H1 (cell line): ENCODE measurements around the gene ROBO2. TPM values are rescaled to one million over a fixed set of nuclear protein-coding genes. Genes with fewer than 3 reads are reported as not detected.
A peak's percentile ranks its signal among the peaks of the same experiment; 100 is the strongest.

ENCODE experiments used
- ASH2L ChIP-seq: fragments of 200-600, 300-600 bp; sonication (generic); IDR thresholded peaks from one replicate; pipeline ENCODE4 v1.7.1; 2017; ENCODE audit warnings: low read length
- ATF2 ChIP-seq: IDR thresholded peaks from 2 replicates; pipeline ENCODE4 v1.6.1; 2012; ENCODE audit warnings: low read length, inconsistent platforms
- BACH1 ChIP-seq: IDR thresholded peaks from 2 replicates; pipeline ENCODE4 v1.6.1; 2012; ENCODE audit warnings: low read length, improper control_type of control experiment
- BCL11A ChIP-seq, 2 experiments: IDR thresholded peaks; one replicate each; pipeline ENCODE4 v1.6.1; 2011; ENCODE audit warnings: low read depth in 2 of 2, low read length in 2 of 2, mild to moderate bottlenecking in 2 of 2
- BRCA1 ChIP-seq: IDR thresholded peaks from 2 replicates; pipeline ENCODE4 v1.6.1; 2012; ENCODE audit warnings: low read depth, low read length, improper control_type of control experiment
- CBX8 ChIP-seq: fragments of 300-800, 300-1000 bp; sonication (generic); IDR thresholded peaks from 2 replicates; pipeline ENCODE4 v1.7.1; 2016; ENCODE audit warnings: low read depth, low read length, borderline replicate concordance
- CHD1 ChIP-seq: IDR thresholded peaks from 2 replicates; pipeline ENCODE4 v1.6.1; 2012; ENCODE audit warnings: low read depth, low read length, improper control_type of control experiment
- CHD2 ChIP-seq: IDR thresholded peaks from 2 replicates; pipeline ENCODE4 v1.6.1; 2012; ENCODE audit warnings: low read length, improper control_type of control experiment
- CREB1 ChIP-seq: IDR thresholded peaks from 2 replicates; pipeline ENCODE4 v1.6.1; 2012; ENCODE audit warnings: inconsistent platforms
- HDAC2 ChIP-seq, 2 experiments: fragments of 300-600 bp in 1 of 2; sonication (generic) in 1 of 2; IDR thresholded peaks; 2 replicates each; pipeline ENCODE4 v1.6.1; 2011 to 2012; ENCODE audit warnings: low read depth in 2 of 2, low read length in 2 of 2, mild to moderate bottlenecking in 2 of 2, moderate library complexity in 2 of 2, borderline replicate concordance in 1 of 2, inconsistent platforms in 1 of 2
- POLR2AphosphoS5 ChIP-seq: IDR thresholded peaks from 2 replicates; pipeline ENCODE4 v1.6.1; 2011; ENCODE audit warnings: low read depth, low read length
- POU5F1 ChIP-seq: IDR thresholded peaks from 2 replicates; pipeline ENCODE4 v1.6.1; 2011; ENCODE audit warnings: low read depth, mild to moderate bottlenecking, low read length, moderate library complexity
- RAD21 ChIP-seq, 2 experiments: IDR thresholded peaks in 1 of 2; conservative IDR thresholded peaks in 1 of 2; 2 replicates each; pipeline ENCODE4 v1.6.1; 2011; ENCODE audit warnings: low read depth in 2 of 2, low read length in 2 of 2, improper control_type of control experiment in 1 of 2, inconsistent platforms in 1 of 2, mild to moderate bottlenecking in 1 of 2, moderate library complexity in 1 of 2
- RXRA ChIP-seq: IDR thresholded peaks from 2 replicates; pipeline ENCODE4 v1.6.1; 2011; ENCODE audit warnings: low read depth, mild to moderate bottlenecking, low read length, moderate library complexity; ENCODE audit not compliant: insufficient read depth
- SP4 ChIP-seq: IDR thresholded peaks from 2 replicates; pipeline ENCODE4 v1.6.1; 2012; ENCODE audit warnings: low read length, inconsistent platforms
- TAF7 ChIP-seq: optimal IDR thresholded peaks from 2 replicates; pipeline ENCODE3; 2011; ENCODE audit warnings: low read depth, mild to moderate bottlenecking, inconsistent platforms, low read length, moderate library complexity, borderline replicate concordance
- TBP ChIP-seq: IDR thresholded peaks from 2 replicates; pipeline ENCODE4 v1.6.1; 2011; ENCODE audit warnings: low read depth, low read length, improper control_type of control experiment
- TEAD4 ChIP-seq: IDR thresholded peaks from 2 replicates; pipeline ENCODE4 v1.6.1; 2012; ENCODE audit warnings: low read depth, low read length, inconsistent platforms, mixed read lengths
- YY1 ChIP-seq: IDR thresholded peaks from 2 replicates; pipeline ENCODE4 v1.6.1; 2011; ENCODE audit warnings: low read depth, mild to moderate bottlenecking, low read length
- polyA plus RNA-seq, 7 experiments: library from polyadenylated mRNA; depleted of rRNA in 3 of 7; stranded (reverse) in 5 of 7; unstranded in 2 of 7; fragments of >200 nt in 5 of 7; fragments of 200-250 nt in 2 of 7; gene quantifications; 1 replicate in 5 of 7; 2 replicates in 1 of 7; 4 replicates in 1 of 7; pipeline versions ENCODE4 v1.2.1 to v1.2.3, GENCODE V29; 2011 to 2013; ENCODE audit warnings: missing spikeins in 2 of 7, mixed read lengths in 2 of 7
- total RNA-seq: library from RNA; stranded (reverse); fragmentation: NEBNext Ultra II Directional; extraction: Animal tissue kit (Norgen Biotek cat#: 25700); gene quantifications from 2 replicates; pipeline ENCODE4 v1.2.1, GENCODE V29; 2021
- TF ChIP-seq, protein P1 (sequence below): IDR thresholded peaks from 2 replicates; pipeline ENCODE4 v1.6.1; 2012; ENCODE audit warnings: inconsistent platforms
- TF ChIP-seq, protein P2 (sequence below): IDR thresholded peaks from 2 replicates; pipeline ENCODE4 v1.6.1; 2011; ENCODE audit warnings: low read depth, mild to moderate bottlenecking, low read length; ENCODE audit not compliant: insufficient read depth

The ROBO2 gene
- total and polyA plus RNA-seq, 2 of the 8 experiments (the other 6 are each of a cell fraction or from before 2014, with no cell fraction given) = 1.5 to 2.9 TPM

GRCh38 chr3:77039606-77040171 lies at the start of gene ROBO2 (continued):
- 0 out of 4 replicates have a peak, but pooled peaks of 1 of the 2 experiments have one; percentile 63 for TF ChIP-seq HDAC2 (IDR thresholded peaks at IDR 0.05; ENCODE audit: borderline replicate concordance in 1 of 2, low read depth in 2 of 2, low read length in 2 of 2)
- no peak for TF ChIP-seq YY1
- TF ChIP-seq CHD1 = no peak
- no peak for TF ChIP-seq CBX8
- TF ChIP-seq POLR2AphosphoS5 = no peak
- TF ChIP-seq CHD2 = no peak
- TF ChIP-seq RXRA = no peak
- TF ChIP-seq BCL11A (IDR thresholded peaks at IDR 0.05; ENCODE audit: low read depth in 2 of 2, low read length in 2 of 2) = no peak
- no peak for TF ChIP-seq TEAD4
- TF ChIP-seq, protein P1, sequence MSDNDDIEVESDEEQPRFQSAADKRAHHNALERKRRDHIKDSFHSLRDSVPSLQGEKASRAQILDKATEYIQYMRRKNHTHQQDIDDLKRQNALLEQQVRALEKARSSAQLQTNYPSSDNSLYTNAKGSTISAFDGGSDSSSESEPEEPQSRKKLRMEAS = no peak
- TF ChIP-seq TAF7 = no peak
- peak; percentile 1 for TF ChIP-seq ASH2L
- TF ChIP-seq RAD21 (IDR thresholded peaks at IDR 0.05 in 1 of 2, conservative IDR thresholded peaks at IDR 0.05 in 1 of 2; ENCODE audit: low read depth in 2 of 2, low read length in 2 of 2) = no peak
- TF ChIP-seq, protein P2, sequence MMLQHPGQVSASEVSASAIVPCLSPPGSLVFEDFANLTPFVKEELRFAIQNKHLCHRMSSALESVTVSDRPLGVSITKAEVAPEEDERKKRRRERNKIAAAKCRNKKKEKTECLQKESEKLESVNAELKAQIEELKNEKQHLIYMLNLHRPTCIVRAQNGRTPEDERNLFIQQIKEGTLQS = no peak
- no peak for TF ChIP-seq BRCA1
- TF ChIP-seq TBP = peak; percentile 55; the same call in 1 of the 2 replicates
- no peak for TF ChIP-seq POU5F1
- no peak for TF ChIP-seq ATF2
- no peak for TF ChIP-seq CREB1
- TF ChIP-seq SP4 = no peak
- TF ChIP-seq BACH1 = no peak
